Progenitor cell of endocrine pancreas (in vitro differentiated cells): ENCODE measurements around the gene FXN. TPM values are rescaled to one million over a fixed set of nuclear protein-coding genes. Genes with fewer than 3 reads are reported as not detected.

Source experiments
- DNase-seq: peaks from one replicate; pipeline ENCODE4 v3.0.0; 2021; ENCODE audit warnings: low spot score; ENCODE audit not compliant: unreplicated experiment
- H3K27ac Mint-ChIP-seq: 2 replicates; pipeline ENCODE4 v1.8.0; 2021; ENCODE audit warnings: mild to moderate bottlenecking, moderate library complexity, mixed read lengths
- H3K27me3 Mint-ChIP-seq: 2 replicates; pipeline ENCODE4 v1.8.0; 2021; ENCODE audit warnings: mixed read lengths
- H3K36me3 Mint-ChIP-seq: 2 replicates; pipeline ENCODE4 v1.8.0; 2022; ENCODE audit warnings: mixed read lengths; ENCODE audit not compliant: insufficient read depth
- H3K4me1 Mint-ChIP-seq: 2 replicates; pipeline ENCODE4 v1.8.0; 2021; ENCODE audit warnings: low read depth, mixed read lengths
- H3K4me3 Mint-ChIP-seq: 2 replicates; pipeline ENCODE4 v1.8.0; 2021; ENCODE audit warnings: low read depth, mild to moderate bottlenecking, moderate library complexity, mixed read lengths
- H3K9me3 Mint-ChIP-seq: 2 replicates; pipeline ENCODE4 v1.8.0; 2021; ENCODE audit warnings: low read depth, mixed read lengths
- CTCF ChIP-seq: fragments of 200-600 bp; sonication (generic); IDR thresholded peaks from one replicate; pipeline ENCODE4 v1.5.0; 2021; ENCODE audit warnings: antibody characterized with exemption, mild to moderate bottlenecking; ENCODE audit not compliant: unreplicated experiment
- total RNA-seq: library from RNA; stranded (reverse); gene quantifications from 2 replicates; pipeline ENCODE4 v1.2.1, GENCODE V29; 2021

Gene FXN
- total RNA-seq, 1 donor from 2014 or later: 25.7 TPM

GRCh38 chr9:69034071-69034470 lies 1.5 kb upstream of the FXN start:
- Mint-ChIP-seq H3K4me3 (peak overlapping the region; percentile 60), H3K27me3 (no peaks in the 10 kb centered on the region), H3K27ac (no peak overlapping the region), H3K4me1 (peaks cover 4% of the 10 kb centered on the region), H3K9me3 (peaks cover 7% of the 10 kb centered on the region), H3K36me3 (no peaks in the 10 kb centered on the region)
- DNase-seq: no peak
- no peak for TF ChIP-seq CTCF

GRCh38 chr9:69036309-69036708 lies 757 bp downstream of the FXN start:
- Mint-ChIP-seq H3K9me3 (no peaks in the 10 kb centered on the region), H3K36me3 (no peaks in the 10 kb centered on the region), H3K4me1 (peaks cover 4% of the 10 kb centered on the region), H3K27me3 (no peaks in the 10 kb centered on the region), H3K27ac (peak overlapping the region; percentile 97), H3K4me3 (peak overlapping the region; percentile 95)
- no peak for TF ChIP-seq CTCF
- no peak for DNase-seq

GRCh38 chr9:69036799-69037198 lies 1.2 kb downstream of the FXN start:
- Mint-ChIP-seq H3K27ac (peak overlapping the region; percentile 97), H3K27me3 (no peaks in the 10 kb centered on the region)

GRCh38 chr9:69040646-69041045 lies 5.1 kb downstream of the FXN start:
- peaks cover 27% of the 10 kb centered on the region for H3K4me1 Mint-ChIP-seq
- H3K27ac Mint-ChIP-seq: no peak overlapping the region
- H3K9me3 Mint-ChIP-seq: no peaks in the 10 kb centered on the region
- DNase-seq: no peak
- no peak overlapping the region for H3K4me3 Mint-ChIP-seq
- TF ChIP-seq CTCF: no peak
- H3K27me3 Mint-ChIP-seq: no peaks in the 10 kb centered on the region
- H3K36me3 Mint-ChIP-seq: no peaks in the 10 kb centered on the region

More at GRCh38 chr9:69036799-69037198, 1.2 kb downstream of the FXN start:
- H3K4me1 Mint-ChIP-seq: peaks cover 4% of the 10 kb centered on the region
- no peak for TF ChIP-seq CTCF
- H3K9me3 Mint-ChIP-seq: no peaks in the 10 kb centered on the region
- H3K4me3 Mint-ChIP-seq: peak overlapping the region; percentile 95
- no peaks in the 10 kb centered on the region for H3K36me3 Mint-ChIP-seq
- DNase-seq: no peak

GRCh38 chr9:69044240-69045219 lies 9.0 kb downstream of the FXN start:
- TF ChIP-seq CTCF: no peak
- Mint-ChIP-seq H3K4me3 (peak overlapping the region; percentile 15), H3K27me3 (no peaks in the 10 kb centered on the region), H3K36me3 (peaks cover 8% of the 10 kb centered on the region), H3K27ac (peak overlapping the region; percentile 65), H3K4me1 (peaks cover 28% of the 10 kb centered on the region), H3K9me3 (no peaks in the 10 kb centered on the region)
- DNase-seq: no peak
